Ascending aorta (tissue), 2 donors: ENCODE measurements around the gene PDLIM7. TPM values are rescaled to one million over a fixed set of nuclear protein-coding genes. Genes with fewer than 3 reads are reported as not detected.

ENCODE experiments used
- DNase-seq, 2 donors: peaks; one replicate each; pipeline ENCODE4 v3.0.0-alpha.2; 2019; ENCODE audit warnings: low spot score in 2 of 2
- H3K27ac ChIP-seq, 2 donors: fragments of 200-600 bp; sonication (generic); one replicate each; pipeline ENCODE4 v1.5.1; 2016 to 2017; ENCODE audit warnings: mild to moderate bottlenecking in 1 of 2
- H3K27me3 ChIP-seq: fragments of 200-600 bp; sonication (generic); one replicate; pipeline ENCODE4 v1.5.1; 2017
- H3K36me3 ChIP-seq, 2 donors: fragments of 200-600 bp; sonication (generic); one replicate each; pipeline ENCODE4 v1.5.1; 2016
- H3K4me1 ChIP-seq, 2 donors: fragments of 200-600 bp; sonication (generic); one replicate each; pipeline ENCODE4 v1.5.1; 2016 to 2017; ENCODE audit warnings: mild to moderate bottlenecking in 1 of 2
- H3K4me3 ChIP-seq, 2 donors: fragments of 200-600 bp; sonication (generic); one replicate each; pipeline ENCODE4 v1.5.1; 2016 to 2017; ENCODE audit warnings: mild to moderate bottlenecking in 1 of 2
- H3K9me3 ChIP-seq, 2 donors: fragments of 200-600 bp; sonication (generic); one replicate each; pipeline ENCODE4 v1.5.1; 2016
- intact Hi-C: fragments of 100-400 bp; cut with DNase I; formaldehyde crosslinking; loops from one replicate; pipeline ENCODE4 v1.15.1; 2023
- total RNA-seq: library from RNA; depleted of rRNA; stranded (reverse); fragments of >200 nt; gene quantifications from one replicate; pipeline ENCODE4 v1.1.0, GENCODE V29; 2016
- TF ChIP-seq, protein P1 (sequence below), 3 experiments: fragments of 200-600 bp in 2 of 3; fragments of 450-650 bp in 1 of 3; sonication (generic) in 2 of 3; IDR thresholded peaks; one replicate each; pipeline ENCODE4 v1.5.1; 2016 to 2019; ENCODE audit warnings: antibody characterized with exemption in 3 of 3, mild to moderate bottlenecking in 1 of 3, moderate library complexity in 1 of 3

The PDLIM7 gene
- total RNA-seq, 1 donor from 2014 or later: 1,082 TPM

DNA sequence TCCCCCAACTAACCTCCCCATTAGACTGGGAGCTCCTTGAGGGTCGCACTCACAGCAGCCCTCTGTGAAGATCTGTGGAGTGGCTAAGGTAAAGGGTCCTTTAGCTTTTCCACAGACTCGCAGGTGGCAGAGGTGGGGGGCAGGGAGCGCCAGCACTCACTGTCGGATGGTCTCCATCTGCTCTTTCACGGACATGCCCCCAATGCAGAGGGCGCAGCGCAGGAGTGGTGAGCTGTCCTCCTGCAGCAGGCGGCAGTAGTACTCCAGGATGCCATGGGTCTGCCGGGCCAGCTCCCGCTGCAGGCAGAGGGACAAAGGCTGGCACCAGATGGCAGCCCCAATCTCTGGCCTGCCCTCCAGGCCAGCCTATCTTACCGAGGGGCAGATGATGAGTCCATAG is 17.1 kb upstream of the PDLIM7 start:
- Histone ChIP-seq H3K27me3 (no peaks in the 10 kb centered on the region), H3K27ac (no peak overlapping the region), H3K9me3 (no peaks in the 10 kb centered on the region), H3K4me3 (no peak overlapping the region), H3K36me3 (peaks cover 39 to 53% of the 10 kb centered on the region in 2 donors), H3K4me1 (peaks cover 4 to 10% of the 10 kb centered on the region in 2 donors)
- no peak for DNase-seq
- TF ChIP-seq, protein P1, sequence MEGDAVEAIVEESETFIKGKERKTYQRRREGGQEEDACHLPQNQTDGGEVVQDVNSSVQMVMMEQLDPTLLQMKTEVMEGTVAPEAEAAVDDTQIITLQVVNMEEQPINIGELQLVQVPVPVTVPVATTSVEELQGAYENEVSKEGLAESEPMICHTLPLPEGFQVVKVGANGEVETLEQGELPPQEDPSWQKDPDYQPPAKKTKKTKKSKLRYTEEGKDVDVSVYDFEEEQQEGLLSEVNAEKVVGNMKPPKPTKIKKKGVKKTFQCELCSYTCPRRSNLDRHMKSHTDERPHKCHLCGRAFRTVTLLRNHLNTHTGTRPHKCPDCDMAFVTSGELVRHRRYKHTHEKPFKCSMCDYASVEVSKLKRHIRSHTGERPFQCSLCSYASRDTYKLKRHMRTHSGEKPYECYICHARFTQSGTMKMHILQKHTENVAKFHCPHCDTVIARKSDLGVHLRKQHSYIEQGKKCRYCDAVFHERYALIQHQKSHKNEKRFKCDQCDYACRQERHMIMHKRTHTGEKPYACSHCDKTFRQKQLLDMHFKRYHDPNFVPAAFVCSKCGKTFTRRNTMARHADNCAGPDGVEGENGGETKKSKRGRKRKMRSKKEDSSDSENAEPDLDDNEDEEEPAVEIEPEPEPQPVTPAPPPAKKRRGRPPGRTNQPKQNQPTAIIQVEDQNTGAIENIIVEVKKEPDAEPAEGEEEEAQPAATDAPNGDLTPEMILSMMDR (IDR thresholded peaks at IDR 0.05): no peak
- intact Hi-C loops: loop anchor here (10.0 kb wide), 1 partner anchor 80 kb away; the partner anchor contains the start of gene TMED9

DNA sequence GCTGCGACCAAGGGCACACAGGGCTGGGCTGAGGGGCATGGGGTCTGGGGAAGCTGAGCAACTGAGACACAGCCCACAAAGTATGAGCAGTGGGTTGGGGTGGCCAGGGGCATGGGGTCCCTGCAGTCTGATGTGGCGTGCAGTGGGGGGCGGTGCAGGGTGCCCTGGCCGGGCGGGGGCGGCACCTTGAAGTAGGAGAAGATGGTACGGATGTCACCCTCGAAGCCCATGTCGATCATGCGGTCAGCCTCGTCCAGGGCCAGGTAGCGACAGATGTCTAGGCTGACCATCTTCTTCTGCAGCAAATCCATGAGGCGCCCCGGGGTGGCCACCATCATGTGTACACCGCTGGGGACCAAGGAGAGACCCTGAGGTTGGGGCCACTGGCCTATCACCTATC is 16.1 kb upstream of the PDLIM7 start:
- H3K4me1 ChIP-seq: peaks cover 4 to 10% of the 10 kb centered on the region in 2 donors
- H3K27ac ChIP-seq: no peak overlapping the region
- H3K4me3 ChIP-seq: no peak overlapping the region
- H3K27me3 ChIP-seq: no peaks in the 10 kb centered on the region
- intact Hi-C loops: loop anchor here (10.0 kb wide), 1 partner anchor 81 kb away; the partner anchor contains the start of gene TMED9
- peaks cover 39 to 52% of the 10 kb centered on the region in 2 donors for H3K36me3 ChIP-seq
- TF ChIP-seq, protein P1 (IDR thresholded peaks at IDR 0.05): no peak
- no peak for DNase-seq
- H3K9me3 ChIP-seq: no peaks in the 10 kb centered on the region

DNA sequence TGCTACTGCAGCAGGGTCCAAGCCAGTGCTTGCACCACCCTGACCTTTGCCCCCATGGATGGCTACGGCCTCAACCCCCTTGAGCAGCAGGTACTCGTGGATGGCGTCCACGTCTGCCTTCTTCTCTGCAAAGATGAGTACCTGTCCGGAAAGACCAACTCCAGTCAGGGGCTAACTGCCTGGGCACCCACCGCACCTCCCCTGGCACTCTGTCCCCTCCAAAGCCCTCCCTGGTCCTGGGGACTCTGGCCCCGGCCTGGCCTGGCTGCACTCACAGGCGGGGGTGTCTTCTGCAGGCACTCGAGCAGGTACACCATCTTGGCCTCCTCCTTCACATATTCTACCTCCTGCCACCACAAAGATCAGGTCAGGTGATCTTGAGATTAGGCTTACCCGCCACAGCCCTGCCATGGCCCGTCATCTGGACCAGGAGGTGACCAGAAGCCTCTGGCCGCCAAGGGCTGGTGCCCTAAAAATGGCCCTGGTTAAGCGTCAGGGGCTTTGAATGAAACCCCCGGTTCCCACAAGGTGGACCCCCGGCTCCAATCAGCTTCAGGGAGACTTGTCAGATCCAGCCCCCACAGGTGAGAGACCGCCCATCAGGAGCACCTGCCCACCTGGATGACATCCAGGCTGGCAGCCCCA is 15.5 kb upstream of the PDLIM7 start:
- Histone ChIP-seq H3K9me3 (no peaks in the 10 kb centered on the region), H3K27ac (no peak overlapping the region), H3K36me3 (peaks cover 39 to 52% of the 10 kb centered on the region in 2 donors), H3K4me3 (no peak overlapping the region), H3K27me3 (no peaks in the 10 kb centered on the region), H3K4me1 (peaks cover 4 to 10% of the 10 kb centered on the region in 2 donors)
- intact Hi-C loops: loop anchor here (10.0 kb wide), 1 partner anchor 82 kb away; the partner anchor contains the start of gene TMED9
- DNase-seq: no peak
- TF ChIP-seq, protein P1 (IDR thresholded peaks at IDR 0.05): no peak

DNA sequence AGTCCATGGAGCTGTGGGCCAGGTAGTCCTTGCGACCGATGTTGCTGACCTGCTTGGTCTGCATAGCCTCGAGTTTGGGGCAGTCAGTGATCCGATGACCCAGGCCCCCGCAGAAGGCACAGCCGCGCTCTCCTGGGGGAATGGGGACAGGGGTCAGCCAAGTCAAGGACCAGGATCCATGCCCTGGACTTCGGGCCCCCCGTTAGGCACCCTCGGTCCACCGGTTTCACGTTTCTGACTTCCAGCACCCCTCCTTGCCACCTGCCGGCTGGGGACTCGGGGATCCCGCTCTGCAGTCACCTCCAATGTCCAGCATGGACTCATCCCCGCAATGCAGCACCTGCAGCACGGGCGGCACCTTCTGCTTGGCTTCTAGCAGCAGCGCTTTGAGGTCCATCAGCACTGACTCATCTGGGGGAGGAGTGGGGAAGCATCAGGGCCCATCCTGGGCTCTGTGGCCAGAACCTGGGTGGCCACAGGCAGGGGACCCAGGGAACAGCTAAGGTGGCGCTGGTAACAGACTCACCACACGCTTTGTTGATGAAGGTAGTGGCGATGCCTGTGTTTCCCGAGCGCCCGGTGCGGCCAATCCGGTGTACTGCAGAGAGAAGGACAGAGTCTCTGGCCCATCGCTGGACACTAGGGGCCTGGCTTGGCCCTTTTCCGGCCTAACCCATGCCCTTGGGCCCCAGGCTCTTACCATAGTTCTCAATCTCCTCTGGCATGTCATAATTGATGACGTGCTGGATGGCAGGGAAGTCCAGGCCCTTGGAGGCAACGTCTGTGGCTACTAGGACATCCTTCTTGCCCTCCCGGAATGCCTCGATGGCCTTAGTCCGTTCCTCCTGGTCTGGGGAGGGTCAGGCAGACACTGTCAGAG is 14.6 kb upstream of the PDLIM7 start:
- Histone ChIP-seq H3K4me1 (peaks cover 4 to 10% of the 10 kb centered on the region in 2 donors), H3K4me3 (no peak overlapping the region), H3K27ac (no peak overlapping the region), H3K9me3 (no peaks in the 10 kb centered on the region), H3K36me3 (peaks cover 39 to 52% of the 10 kb centered on the region in 2 donors), H3K27me3 (no peaks in the 10 kb centered on the region)
- DNase-seq: no peak
- TF ChIP-seq, protein P1 (IDR thresholded peaks at IDR 0.05): no peak
- intact Hi-C loops: loop anchor here (10.0 kb wide), 1 partner anchor 83 kb away; the partner anchor contains the start of gene TMED9

DNA sequence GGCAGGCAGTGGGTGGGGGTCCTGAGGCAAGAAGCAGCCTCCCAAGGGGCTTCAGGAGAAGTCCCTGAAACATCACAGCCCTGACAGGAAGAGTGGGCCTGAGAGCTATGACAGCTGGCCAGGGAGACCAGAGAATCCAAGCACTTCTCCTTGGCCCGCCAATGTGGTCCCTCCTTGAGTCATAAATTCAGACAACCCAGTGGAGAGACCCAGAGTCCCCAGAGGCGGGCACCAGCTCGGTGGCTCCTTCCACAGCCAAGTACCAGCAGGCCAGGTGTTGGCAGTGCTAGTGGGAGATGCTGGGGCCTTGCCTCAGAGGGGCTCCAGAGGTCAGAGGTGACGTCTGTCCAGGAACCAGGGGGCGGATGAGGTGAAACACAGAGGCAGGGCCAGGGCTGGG is 13.8 kb upstream of the PDLIM7 start:
- Histone ChIP-seq H3K4me3 (no peak overlapping the region), H3K27me3 (no peaks in the 10 kb centered on the region), H3K36me3 (peaks cover 39 to 52% of the 10 kb centered on the region in 2 donors), H3K4me1 (peaks cover 4 to 8% of the 10 kb centered on the region in 2 donors), H3K27ac (no peak overlapping the region), H3K9me3 (no peaks in the 10 kb centered on the region)
- intact Hi-C loops: loop anchor here (10.0 kb wide), 1 partner anchor 84 kb away; the partner anchor contains the start of gene TMED9
- TF ChIP-seq, protein P1 (IDR thresholded peaks at IDR 0.05): no peak
- DNase-seq: no peak
